NCI-H345 treated with DMSO at 0.1 percent for 48 hours (cell line): ENCODE results near the gene GALNT10.

ENCODE experiments used
- DNase-seq: peaks from one replicate; lab custom pipeline; 2025; ENCODE audit not compliant: unreplicated experiment; lab: John Stamatoyannopoulos, UW

GALNT10 gene

GRCh38 chr5:154202379-154203260, 12.1 kb downstream of the GALNT10 start:
- DNase-seq, result no peak

GRCh38 chr5:154203798-154204578, 13.5 kb downstream of the GALNT10 start:
- DNase-seq, result no peak

- DNase-seq, result no peak
Measured at GRCh38 chr5:154205441-154206117, 15.0 kb downstream of the GALNT10 start.

GRCh38 chr5:154206311-154206710, 15.8 kb downstream of the GALNT10 start:
- no peak for DNase-seq

- DNase-seq, result no peak
Measured at GRCh38 chr5:154207204-154207603, 16.7 kb downstream of the GALNT10 start.

- DNase-seq, result no peak
Measured at GRCh38 chr5:154209591-154210081, 19.1 kb downstream of the GALNT10 start.

- no peak for DNase-seq
Measured at GRCh38 chr5:154210163-154210562, 19.6 kb downstream of the GALNT10 start.

GRCh38 chr5:154211641-154212390, 21.3 kb downstream of the GALNT10 start:
- DNase-seq, result no peak

GRCh38 chr5:154213592-154213991, 23.1 kb downstream of the GALNT10 start:
- no peak for DNase-seq

GRCh38 chr5:154214371-154215106, 24.0 kb downstream of the GALNT10 start:
- DNase-seq, result no peak

- no peak for DNase-seq
Measured at GRCh38 chr5:154215571-154216325, 25.2 kb downstream of the GALNT10 start.

- no peak for DNase-seq
Measured at GRCh38 chr5:154217462-154217861, 26.9 kb downstream of the GALNT10 start.

GRCh38 chr5:154218786-154219185, 28.3 kb downstream of the GALNT10 start:
- no peak for DNase-seq

GRCh38 chr5:154220625-154221024, 30.1 kb downstream of the GALNT10 start:
- no peak for DNase-seq

- no peak for DNase-seq
Measured at GRCh38 chr5:154221371-154221896, 30.9 kb downstream of the GALNT10 start.

- DNase-seq, result no peak
Measured at GRCh38 chr5:154222414-154222813, 31.9 kb downstream of the GALNT10 start.

- DNase-seq, result no peak
Measured at GRCh38 chr5:154223320-154223719, 32.8 kb downstream of the GALNT10 start.

- no peak for DNase-seq
Measured at GRCh38 chr5:154227090-154227489, 36.6 kb downstream of the GALNT10 start.

- no peak for DNase-seq
Measured at GRCh38 chr5:154228696-154229095, 38.2 kb downstream of the GALNT10 start.
